ENCODE data around the gene RPS4Y2.

The RPS4Y2 gene

GRCh38 chrY:20746919-20747318 lies 9.0 kb upstream of the RPS4Y2 start:
- TF ChIP-seq CTCF (IDR thresholded peaks at IDR 0.05; ENCODE audit: low read depth, low read length): no peak
- DNase-seq (ENCODE audit: extremely low read depth, low read depth): no peak

GRCh38 chrY:20763869-20764268 lies 8.0 kb downstream of the RPS4Y2 start:
- DNase-seq (ENCODE audit: extremely low read depth, low read depth): no peak
- no peak for TF ChIP-seq CTCF (IDR thresholded peaks at IDR 0.05; ENCODE audit: low read depth, low read length)

- no peak for DNase-seq (ENCODE audit: extremely low read depth, low read depth)
- TF ChIP-seq CTCF (IDR thresholded peaks at IDR 0.05; ENCODE audit: low read depth, low read length): no peak
Observed at GRCh38 chrY:20765117-20765516, 9.2 kb downstream of the RPS4Y2 start.

GRCh38 chrY:20770755-20771154 lies 14.8 kb downstream of the RPS4Y2 start:
- no peak for TF ChIP-seq CTCF (IDR thresholded peaks at IDR 0.05; ENCODE audit: low read depth, low read length)
- DNase-seq (ENCODE audit: extremely low read depth, low read depth): no peak

- no peak for DNase-seq (ENCODE audit: extremely low read depth, low read depth)
- no peak for TF ChIP-seq CTCF (IDR thresholded peaks at IDR 0.05; ENCODE audit: low read depth, low read length)
Observed at GRCh38 chrY:20776104-20776503, 20.2 kb downstream of the RPS4Y2 start.

GRCh38 chrY:20780104-20780654 lies 24.3 kb downstream of the RPS4Y2 start:
- DNase-seq (ENCODE audit: extremely low read depth, low read depth): no peak
- no peak for TF ChIP-seq CTCF (IDR thresholded peaks at IDR 0.05; ENCODE audit: low read depth, low read length)

- no peak for TF ChIP-seq CTCF (IDR thresholded peaks at IDR 0.05; ENCODE audit: low read depth, low read length)
- no peak for DNase-seq (ENCODE audit: extremely low read depth, low read depth)
Observed at GRCh38 chrY:20780776-20781175, 24.9 kb downstream of the RPS4Y2 start.

Measured in AG09319 (cell line).